OCI-LY1 (cell line): ENCODE results near the gene AGRN.

Source experiments
- EZH2 ChIP-seq: fragments of 200-600 bp; sonication (generic), shearing (Covaris generic); IDR thresholded peaks from 2 replicates; pipeline ENCODE4 v1.8.0; 2017; ENCODE audit warnings: borderline replicate concordance, mixed run types, mild to moderate bottlenecking, antibody characterized with exemption, low read length, moderate library complexity, mixed read lengths
- TF ChIP-seq, protein P1 (sequence below): fragments of 200-600 bp; sonication (generic), shearing (Covaris generic); IDR thresholded peaks from 2 replicates; pipeline ENCODE4 v1.5.1; 2017; ENCODE audit warnings: mild to moderate bottlenecking, antibody characterized with exemption, low read length, moderate library complexity, mixed read lengths

DNA sequence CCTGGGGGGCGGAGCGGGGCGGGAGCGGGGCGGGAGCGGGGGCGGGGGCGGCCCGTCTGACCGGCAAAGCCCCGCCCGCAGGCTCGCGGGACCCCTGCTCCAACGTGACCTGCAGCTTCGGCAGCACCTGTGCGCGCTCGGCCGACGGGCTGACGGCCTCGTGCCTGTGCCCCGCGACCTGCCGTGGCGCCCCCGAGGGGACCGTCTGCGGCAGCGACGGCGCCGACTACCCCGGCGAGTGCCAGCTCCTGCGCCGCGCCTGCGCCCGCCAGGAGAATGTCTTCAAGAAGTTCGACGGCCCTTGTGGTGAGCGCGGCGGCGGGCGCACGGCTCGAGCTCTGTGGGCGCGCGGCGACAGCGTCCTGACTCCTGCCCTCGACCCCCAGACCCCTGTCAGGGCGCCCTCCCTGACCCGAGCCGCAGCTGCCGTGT lies 21.2 kb downstream of the AGRN start:
- TF ChIP-seq, protein P1, sequence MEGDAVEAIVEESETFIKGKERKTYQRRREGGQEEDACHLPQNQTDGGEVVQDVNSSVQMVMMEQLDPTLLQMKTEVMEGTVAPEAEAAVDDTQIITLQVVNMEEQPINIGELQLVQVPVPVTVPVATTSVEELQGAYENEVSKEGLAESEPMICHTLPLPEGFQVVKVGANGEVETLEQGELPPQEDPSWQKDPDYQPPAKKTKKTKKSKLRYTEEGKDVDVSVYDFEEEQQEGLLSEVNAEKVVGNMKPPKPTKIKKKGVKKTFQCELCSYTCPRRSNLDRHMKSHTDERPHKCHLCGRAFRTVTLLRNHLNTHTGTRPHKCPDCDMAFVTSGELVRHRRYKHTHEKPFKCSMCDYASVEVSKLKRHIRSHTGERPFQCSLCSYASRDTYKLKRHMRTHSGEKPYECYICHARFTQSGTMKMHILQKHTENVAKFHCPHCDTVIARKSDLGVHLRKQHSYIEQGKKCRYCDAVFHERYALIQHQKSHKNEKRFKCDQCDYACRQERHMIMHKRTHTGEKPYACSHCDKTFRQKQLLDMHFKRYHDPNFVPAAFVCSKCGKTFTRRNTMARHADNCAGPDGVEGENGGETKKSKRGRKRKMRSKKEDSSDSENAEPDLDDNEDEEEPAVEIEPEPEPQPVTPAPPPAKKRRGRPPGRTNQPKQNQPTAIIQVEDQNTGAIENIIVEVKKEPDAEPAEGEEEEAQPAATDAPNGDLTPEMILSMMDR: no peak
- TF ChIP-seq EZH2: no peak
